Sigmoid colon (tissue), 7 donors: ENCODE data around the gene RABGAP1L. TPM values are rescaled to one million over a fixed set of nuclear protein-coding genes. Genes with fewer than 3 reads are reported as not detected.

ENCODE experiments used
- DNase-seq: peaks from one replicate; pipeline ENCODE4 v3.0.0-alpha.2; 2019
- H3K27ac ChIP-seq, 4 donors: fragments of 200-600 bp; sonication (generic); one replicate each; pipeline ENCODE4 v1.5.1; 2016 to 2019; ENCODE audit warnings: mild to moderate bottlenecking in 1 of 4
- H3K27me3 ChIP-seq, 3 donors: fragments of 200-600 bp; sonication (generic); one replicate each; pipeline ENCODE4 v1.5.1; 2019; ENCODE audit warnings: mild to moderate bottlenecking in 1 of 3
- H3K36me3 ChIP-seq, 4 donors: fragments of 200-600 bp; sonication (generic); one replicate each; pipeline ENCODE4 v1.5.1; 2016 to 2019
- H3K4me1 ChIP-seq, 4 donors: fragments of 200-600 bp; sonication (generic); one replicate each; pipeline ENCODE4 v1.5.1; 2017 to 2019
- H3K4me3 ChIP-seq, 4 donors: fragments of 200-600 bp; sonication (generic); one replicate each; pipeline ENCODE4 v1.5.1; 2017 to 2019; ENCODE audit warnings: mild to moderate bottlenecking in 2 of 4, moderate library complexity in 1 of 4
- H3K9me3 ChIP-seq, 4 donors: fragments of 200-600 bp in 3 of 4; sonication (generic) in 3 of 4; one replicate each; pipeline versions ENCODE4 v1.5.1 to v1.6.1; 2013 to 2019
- CTCF ChIP-seq, 4 experiments: fragments of 450-650 bp in 3 of 4; fragments of 200-600 bp in 1 of 4; IDR thresholded peaks; one replicate each; pipeline ENCODE4 v1.5.1; 2016 to 2019; ENCODE audit warnings: antibody characterized with exemption in 4 of 4, mild to moderate bottlenecking in 3 of 4, moderate library complexity in 2 of 4
- EP300 ChIP-seq, 4 donors: sonication (generic); formaldehyde crosslinking; IDR thresholded peaks; one replicate each; pipeline ENCODE4 v1.6.1; 2017; ENCODE audit warnings: antibody characterized with exemption in 4 of 4
- POLR2A ChIP-seq, 2 donors: fragments of 450-650 bp; IDR thresholded peaks; one replicate each; pipeline ENCODE4 v1.6.1; 2016; ENCODE audit warnings: antibody characterized with exemption in 2 of 2, mild to moderate bottlenecking in 2 of 2, moderate library complexity in 2 of 2
- POLR2AphosphoS5 ChIP-seq, 4 donors: sonication (generic); formaldehyde crosslinking; IDR thresholded peaks; one replicate each; pipeline ENCODE4 v1.6.1; 2017; ENCODE audit warnings: antibody characterized with exemption in 4 of 4
- WGBS, 2 donors: extraction: QIAGEN DNeasy Blood & Tissue Kit; methylation state at CpG; one replicate each; pipeline ENCODE4 v1.1.7; 2013; 5-methylcytosine and 5-hydroxymethylcytosine counted together
- intact Hi-C: fragments of 100-400 bp; cut with DNase I; formaldehyde crosslinking; loops from one replicate; pipeline ENCODE4 v1.15.1; 2023
- polyA plus RNA-seq, 3 donors: library from polyadenylated mRNA; stranded (reverse); fragments of 200-250 nt; gene quantifications; one replicate each; pipeline ENCODE4 v1.2.3, GENCODE V29; 2013
- total RNA-seq, 4 donors: library from RNA; depleted of rRNA; stranded (reverse); fragments of >200 nt; gene quantifications; one replicate each; pipeline ENCODE4 v1.1.0, GENCODE V29; 2016
- donor health status: healthy with polysubstance abuse.
- donor health status: Bipolar disorder and iron deficiency.
- donor health status: healthy.

RABGAP1L gene
- total and polyA plus RNA-seq, 7 donors = 25.2 to 42.9 (median 35.4) TPM

DNA sequence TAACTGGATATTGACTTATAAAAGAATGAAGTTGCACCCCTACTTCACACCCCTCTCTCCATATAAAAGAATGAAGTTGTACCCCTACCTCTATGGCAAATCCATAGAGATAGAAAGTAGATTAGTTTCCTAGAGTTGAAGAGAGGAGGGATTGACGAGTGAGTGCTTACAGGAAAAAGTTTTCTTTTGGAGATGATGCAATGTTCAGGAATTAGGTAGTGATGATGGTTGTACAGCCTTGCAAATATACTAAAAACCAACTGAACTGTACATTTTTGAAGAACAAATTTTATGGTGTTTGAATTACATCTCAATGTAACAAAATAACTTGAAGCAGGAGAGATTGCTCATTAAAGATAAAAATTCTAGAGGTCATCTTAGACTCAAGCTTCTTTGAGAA, 561.3 kb downstream of the RABGAP1L start:
- H3K9me3 ChIP-seq = no peaks in the 10 kb centered on the region
- no peak for DNase-seq
- WGBS, 2 donors = 95 to 96% methylated on average over 1 of the region's 1 CpG
- intact Hi-C loops = no loop called here
- no peaks in the 10 kb centered on the region for H3K36me3 ChIP-seq
- TF ChIP-seq EP300 (IDR thresholded peaks at IDR 0.05) = no peak
- TF ChIP-seq POLR2A (IDR thresholded peaks at IDR 0.05) = no peak
- TF ChIP-seq POLR2AphosphoS5 (IDR thresholded peaks at IDR 0.05) = no peak
- TF ChIP-seq CTCF (IDR thresholded peaks at IDR 0.05) = no peak
- H3K27me3 ChIP-seq = no peaks in the 10 kb centered on the region
- H3K4me1 ChIP-seq = peaks cover 0 to 8% (median 0%) of the 10 kb centered on the region in 4 donors
- H3K27ac ChIP-seq = no peak overlapping the region
- H3K4me3 ChIP-seq = no peak overlapping the region

DNA sequence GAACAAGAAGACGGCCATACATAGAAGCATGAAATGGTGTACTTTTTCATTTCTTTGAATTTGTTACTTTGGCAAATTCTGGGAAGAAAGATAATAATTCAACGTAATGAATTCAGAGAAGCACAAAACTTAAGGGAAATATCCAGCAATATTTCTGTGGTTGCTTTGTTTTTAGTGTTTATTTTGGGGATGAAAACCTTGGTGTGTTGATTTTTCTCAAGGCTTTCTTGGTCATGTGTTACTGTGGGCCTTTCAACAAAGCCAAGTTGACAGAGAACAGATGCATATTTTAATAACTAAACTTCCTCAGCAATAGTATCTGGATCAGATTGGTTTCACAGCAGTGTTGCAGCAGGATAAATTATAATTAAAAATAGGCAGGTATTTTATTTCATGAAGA, 561.9 kb downstream of the RABGAP1L start:
- Histone ChIP-seq H3K4me1 (peaks cover 0 to 8% (median 0%) of the 10 kb centered on the region in 4 donors), H3K4me3 (no peak overlapping the region), H3K9me3 (no peaks in the 10 kb centered on the region), H3K36me3 (no peaks in the 10 kb centered on the region), H3K27me3 (no peaks in the 10 kb centered on the region), H3K27ac (no peak overlapping the region)
- WGBS, 2 donors = 87 to 92% methylated on average over 2 of the region's 2 CpGs
- no peak for DNase-seq
- intact Hi-C loops = no loop called here
- TF ChIP-seq CTCF (IDR thresholded peaks at IDR 0.05) = no peak
- TF ChIP-seq POLR2AphosphoS5 (IDR thresholded peaks at IDR 0.05) = no peak
- no peak for TF ChIP-seq EP300 (IDR thresholded peaks at IDR 0.05)
- TF ChIP-seq POLR2A (IDR thresholded peaks at IDR 0.05) = no peak

GRCh38 chr1:174723816-174724215, 564.5 kb downstream of the RABGAP1L start:
- Histone ChIP-seq H3K4me1 (peaks cover 0 to 8% (median 0%) of the 10 kb centered on the region in 4 donors), H3K27ac (no peak overlapping the region), H3K4me3 (no peak overlapping the region), H3K9me3 (no peaks in the 10 kb centered on the region), H3K36me3 (no peaks in the 10 kb centered on the region), H3K27me3 (no peaks in the 10 kb centered on the region)
- intact Hi-C loops = no loop called here
- TF ChIP-seq POLR2AphosphoS5 (IDR thresholded peaks at IDR 0.05) (no peak), POLR2A (IDR thresholded peaks at IDR 0.05) (no peak), CTCF (IDR thresholded peaks at IDR 0.05) (no peak), EP300 (IDR thresholded peaks at IDR 0.05) (no peak)
- no peak for DNase-seq

DNA sequence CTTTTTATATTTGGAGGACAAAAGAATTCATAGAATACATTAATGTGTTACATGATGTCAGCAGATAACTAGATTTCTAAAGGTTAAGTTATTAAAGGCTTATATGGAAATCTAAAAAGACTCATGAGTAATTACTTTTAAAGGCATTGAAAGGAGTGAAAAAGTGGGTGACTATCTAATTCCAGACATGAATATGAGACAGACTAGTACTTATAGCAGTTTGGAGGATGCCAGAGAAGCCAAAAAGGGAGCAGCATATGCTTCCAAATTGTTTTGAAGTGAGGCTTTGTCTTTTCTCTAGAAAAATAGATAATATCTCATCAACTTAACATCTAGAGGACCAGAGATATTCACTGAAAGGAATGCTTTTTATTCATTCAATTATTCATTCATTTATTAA, 564.9 kb downstream of the RABGAP1L start:
- TF ChIP-seq POLR2AphosphoS5 (IDR thresholded peaks at IDR 0.05) (no peak), EP300 (IDR thresholded peaks at IDR 0.05) (no peak), POLR2A (IDR thresholded peaks at IDR 0.05) (no peak), CTCF (IDR thresholded peaks at IDR 0.05) (no peak)
- intact Hi-C loops = no loop called here
- no peak overlapping the region for H3K27ac ChIP-seq
- no peaks in the 10 kb centered on the region for H3K9me3 ChIP-seq
- H3K4me1 ChIP-seq = peaks cover 0 to 8% (median 0%) of the 10 kb centered on the region in 4 donors
- no peaks in the 10 kb centered on the region for H3K27me3 ChIP-seq
- no peaks in the 10 kb centered on the region for H3K36me3 ChIP-seq
- DNase-seq = no peak
- H3K4me3 ChIP-seq = no peak overlapping the region

GRCh38 chr1:174726167-174726879, 567.0 kb downstream of the RABGAP1L start:
- H3K4me3 ChIP-seq = no peak overlapping the region
- H3K27ac ChIP-seq = no peak overlapping the region
- no peaks in the 10 kb centered on the region for H3K36me3 ChIP-seq
- TF ChIP-seq POLR2A (IDR thresholded peaks at IDR 0.05) = no peak
- peak in 3 of 4 experiments; percentile 13 to 31 (median 26) for TF ChIP-seq CTCF (IDR thresholded peaks at IDR 0.05)
- TF ChIP-seq EP300 (IDR thresholded peaks at IDR 0.05) = no peak
- TF ChIP-seq POLR2AphosphoS5 (IDR thresholded peaks at IDR 0.05) = no peak
- no peak for DNase-seq
- no peaks in the 10 kb centered on the region for H3K27me3 ChIP-seq
- H3K4me1 ChIP-seq = peaks cover 0 to 3% (median 0%) of the 10 kb centered on the region in 4 donors
- H3K9me3 ChIP-seq = no peaks in the 10 kb centered on the region
- WGBS, 2 donors = 49 to 67% methylated on average over 2 of the region's 2 CpGs
- intact Hi-C loops = no loop called here
